Measurements from ENCODE around the gene DYRK1A.
"Not testable (repeated sequence)": the region's sequence is repeated elsewhere in the genome, so short reads cannot be mapped to it uniquely, and the experiment has no call there.

The DYRK1A gene

DNA sequence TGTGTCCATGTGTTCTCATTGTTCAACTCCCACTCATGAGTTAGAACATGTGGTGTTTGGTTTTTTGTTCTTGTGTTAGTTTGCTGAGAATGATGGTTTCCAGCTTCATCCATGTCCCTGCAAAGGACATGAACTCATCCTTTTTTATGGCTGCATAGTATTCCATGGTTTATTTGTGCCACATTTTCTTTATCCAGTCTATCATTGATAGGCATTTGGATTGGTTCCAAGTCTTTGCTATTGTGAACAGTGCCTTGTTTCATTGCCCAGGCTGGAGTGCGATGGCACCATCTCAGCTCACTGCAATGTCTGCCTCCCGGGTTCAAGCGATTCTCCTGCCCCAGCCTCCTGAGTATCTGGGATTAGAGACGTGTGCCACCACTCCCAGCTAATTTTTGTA is 183.2 kb downstream of the DYRK1A start:
- H3K9me3 ChIP-seq (ENCODE audit: control insufficient read depth, insufficient read depth, low read depth, low read length); H3K36me3 ChIP-seq (ENCODE audit: control insufficient read depth in 2 of 2, insufficient read depth in 1 of 2, low read length in 2 of 2); H3K27ac ChIP-seq (ENCODE audit: extremely low read depth, low read depth, low read length); H3K4me3 ChIP-seq (ENCODE audit: low read depth, low read length): not testable (repeated sequence)
- ChIA-PET CTCF (interaction anchor here (0.9 to 1.0 kb wide), 2 partner anchors 15 to 1445 kb away, joined by 4 to 5 read pairs; no protein-coding TSS in a partner anchor), POLR2A (interaction anchor here (3.4 kb wide), 1 partner anchor 14 kb away, joined by 17 read pairs; no protein-coding TSS in a partner anchor)
- TF ChIP-seq ZNF121 (tag by site-specific recombination; IDR thresholded peaks at IDR 0.05): 0 out of 2 replicates have a peak, but pooled peaks have one; percentile 35
- TF ChIP-seq ZNF146 (tag by site-specific recombination; IDR thresholded peaks at IDR 0.05): peak; percentile 100
- H3K4me1 ChIP-seq (ENCODE audit: control insufficient read depth, insufficient read depth, low read length): peaks cover 27% of the 10 kb centered on the region

- ChIA-PET CTCF (interaction anchor here (0.9 to 1.0 kb wide), 2 partner anchors 15 to 1445 kb away, joined by 4 to 5 read pairs; no protein-coding TSS in a partner anchor), POLR2A (interaction anchor here (0.7 to 3.4 kb wide), 2 partner anchors 13 to 75 kb away, joined by 4 to 17 read pairs; no protein-coding TSS in a partner anchor)
- H3K4me1 ChIP-seq (ENCODE audit: control insufficient read depth, insufficient read depth, low read length): peaks cover 27% of the 10 kb centered on the region
- H3K4me3 ChIP-seq (ENCODE audit: low read depth, low read length): no peak overlapping the region
- no peaks in the 10 kb centered on the region for H3K9me3 ChIP-seq (ENCODE audit: control insufficient read depth, insufficient read depth, low read depth, low read length)
- no peak overlapping the region for H3K27ac ChIP-seq (ENCODE audit: extremely low read depth, low read depth, low read length)
- TF ChIP-seq YY1 (tag by site-specific recombination; IDR thresholded peaks at IDR 0.05): no peak
- no peaks in the 10 kb centered on the region for H3K36me3 ChIP-seq (ENCODE audit: control insufficient read depth in 2 of 2, insufficient read depth in 1 of 2, low read length in 2 of 2)
Measured at GRCh38 chr21:37550157-37550556, 183.6 kb downstream of the DYRK1A start.

DNA sequence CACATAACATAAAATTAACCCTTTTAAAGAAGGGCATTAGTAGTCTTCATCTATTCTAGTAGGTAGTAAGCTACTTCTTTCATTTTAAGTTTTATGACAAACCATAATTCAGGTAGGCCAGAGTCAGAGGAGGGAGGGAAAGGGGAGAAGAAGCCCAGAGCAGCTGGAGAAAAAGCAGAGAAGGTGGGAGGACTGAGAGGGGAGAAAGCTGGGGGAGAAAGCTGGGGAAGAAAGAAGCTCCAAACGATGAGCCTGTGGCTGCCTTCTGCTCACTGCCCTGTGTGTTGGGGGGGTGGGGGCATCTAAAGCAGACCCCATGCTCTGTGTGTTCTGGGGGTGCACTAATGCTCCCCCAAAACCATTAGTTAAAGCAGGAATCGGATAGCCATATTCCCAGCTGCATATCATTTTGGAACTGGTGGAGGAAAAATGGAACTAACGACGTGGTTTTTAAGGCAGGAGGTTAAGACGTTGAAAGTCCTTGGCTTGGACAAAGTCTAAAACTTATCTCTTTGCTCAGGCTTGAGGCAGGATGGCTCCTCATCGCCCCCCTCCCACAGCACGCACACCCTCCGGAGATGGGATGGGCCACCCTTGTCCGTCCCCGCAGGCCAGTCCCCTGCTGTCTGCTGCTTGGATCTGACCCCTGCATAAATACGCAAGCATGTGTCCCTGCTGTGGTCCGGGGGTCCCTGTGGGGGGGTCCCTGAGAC is 184.2 kb downstream of the DYRK1A start:
- H3K36me3 ChIP-seq (ENCODE audit: control insufficient read depth in 2 of 2, insufficient read depth in 1 of 2, low read length in 2 of 2): no peaks in the 10 kb centered on the region
- CTCF ChIA-PET: interaction anchor here (0.9 to 1.0 kb wide), 2 partner anchors 14 to 1446 kb away, joined by 4 to 5 read pairs; no protein-coding TSS in a partner anchor
- peaks cover 27% of the 10 kb centered on the region for H3K4me1 ChIP-seq (ENCODE audit: control insufficient read depth, insufficient read depth, low read length)
- no peak overlapping the region for H3K4me3 ChIP-seq (ENCODE audit: low read depth, low read length)
- no peak for TF ChIP-seq EGR2 (tag by site-specific recombination; IDR thresholded peaks at IDR 0.05; ENCODE audit: low read depth)
- TF ChIP-seq PATZ1 (tag by site-specific recombination; IDR thresholded peaks at IDR 0.05): 0 out of 2 replicates have a peak, but pooled peaks have one; percentile 45
- TF ChIP-seq PRDM1 (tag by site-specific recombination; IDR thresholded peaks at IDR 0.05): peak; percentile 91
- TF ChIP-seq ZNF18 (tag by site-specific recombination; IDR thresholded peaks at IDR 0.05): no peak
- TF ChIP-seq, protein P1, sequence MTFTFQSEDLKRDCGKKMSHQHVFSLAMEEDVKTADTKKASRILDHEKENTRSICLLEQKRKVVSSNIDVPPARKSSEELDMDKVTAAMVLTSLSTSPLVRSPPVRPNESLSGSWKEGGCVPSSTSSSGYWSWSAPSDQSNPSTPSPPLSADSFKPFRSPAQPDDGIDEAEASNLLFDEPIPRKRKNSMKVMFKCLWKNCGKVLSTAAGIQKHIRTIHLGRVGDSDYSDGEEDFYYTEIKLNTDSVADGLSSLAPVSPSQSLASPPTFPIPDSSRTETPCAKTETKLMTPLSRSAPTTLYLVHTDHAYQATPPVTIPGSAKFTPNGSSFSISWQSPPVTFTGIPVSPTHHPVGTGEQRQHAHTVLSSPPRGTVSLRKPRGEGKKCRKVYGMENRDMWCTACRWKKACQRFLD (tag by site-specific recombination; IDR thresholded peaks at IDR 0.05): no peak
- peak; percentile 43; the same call in 1 of the 2 replicates for TF ChIP-seq ZNF394 (tag by site-specific recombination; IDR thresholded peaks at IDR 0.05; ENCODE audit: borderline replicate concordance)
- peak; percentile 50; the same call in 1 of the 2 replicates for TF ChIP-seq ZIC2 (tag by site-specific recombination; IDR thresholded peaks at IDR 0.05)
- no peak for TF ChIP-seq ZNF623 (tag by site-specific recombination; IDR thresholded peaks at IDR 0.05)
- POLR2A ChIA-PET: interaction anchor here (0.7 to 3.4 kb wide), 2 partner anchors 13 to 76 kb away, joined by 4 to 17 read pairs; no protein-coding TSS in a partner anchor
- no peak overlapping the region for H3K27ac ChIP-seq (ENCODE audit: extremely low read depth, low read depth, low read length)
- no peaks in the 10 kb centered on the region for H3K9me3 ChIP-seq (ENCODE audit: control insufficient read depth, insufficient read depth, low read depth, low read length)

All from HEK293 (cell line).